ENCODE results near the gene THOC7.

The THOC7 gene
- 13.8 to 23.9 (median 18.8) reads per million in 3 donors for total RNA-seq

GRCh38 chr3:63863150-63864007, at the start of gene THOC7, which contains the start of gene ATXN7:
Gene THOC7 (minus strand): TSS chr3:63863805. CDS start chr3:63863790, 15 bp downstream.
Gene ATXN7 (plus strand): TSS chr3:63863867. CDS start chr3:63912599, 48,732 bp downstream.
- Histone ChIP-seq H3K36me3 (ENCODE audit: control insufficient read depth, insufficient read depth, low read length) (no peaks in the 10 kb centered on the region), H3K9me3 (ENCODE audit: control insufficient read depth, low read length) (no peaks in the 10 kb centered on the region), H3K27ac (ENCODE audit: insufficient read depth, low read length, poor library complexity, severe bottlenecking) (peak within 1 kb of the TSS; percentile 71), H3K27me3 (replicated peaks; ENCODE audit: control insufficient read depth, insufficient read depth, low read length, poor library complexity, severe bottlenecking) (no peaks in the 10 kb centered on the region), H3K4me1 (ENCODE audit: control insufficient read depth, insufficient read depth, low read length, poor library complexity, severe bottlenecking) (peaks cover 10% of the 10 kb centered on the region), H3K4me3 (ENCODE audit: insufficient read depth, low read depth, low read length, poor library complexity, severe bottlenecking) (peak within 1 kb of the TSS; percentile 85)
- DNase-seq = peak; percentile 59 to 63 (median 60)

- Histone ChIP-seq H3K4me3 (ENCODE audit: insufficient read depth, low read depth, low read length, poor library complexity, severe bottlenecking) (peak overlapping the region; percentile 57), H3K4me1 (ENCODE audit: control insufficient read depth, insufficient read depth, low read length, poor library complexity, severe bottlenecking) (peaks cover 7% of the 10 kb centered on the region), H3K27me3 (replicated peaks; ENCODE audit: control insufficient read depth, insufficient read depth, low read length, poor library complexity, severe bottlenecking) (no peaks in the 10 kb centered on the region), H3K27ac (ENCODE audit: insufficient read depth, low read length, poor library complexity, severe bottlenecking) (peak overlapping the region; percentile 89), H3K9me3 (ENCODE audit: control insufficient read depth, low read length) (no peaks in the 10 kb centered on the region), H3K36me3 (ENCODE audit: control insufficient read depth, insufficient read depth, low read length) (no peaks in the 10 kb centered on the region)
- DNase-seq = peak; percentile 30 to 42 (median 37)
Measured at GRCh38 chr3:63912768-63913588, 49.4 kb upstream of the THOC7 start.

GRCh38 chr3:63911873-63912767, 48.5 kb upstream of the THOC7 start, which contains the start of gene SCAANT1:
Gene SCAANT1 (minus strand): TSS chr3:63912383.
- peaks cover 7% of the 10 kb centered on the region for H3K4me1 ChIP-seq (ENCODE audit: control insufficient read depth, insufficient read depth, low read length, poor library complexity, severe bottlenecking)
- H3K4me3 ChIP-seq (ENCODE audit: insufficient read depth, low read depth, low read length, poor library complexity, severe bottlenecking) = peak within 1 kb of the TSS; percentile 82
- no peaks in the 10 kb centered on the region for H3K27me3 ChIP-seq (replicated peaks; ENCODE audit: control insufficient read depth, insufficient read depth, low read length, poor library complexity, severe bottlenecking)
- H3K27ac ChIP-seq (ENCODE audit: insufficient read depth, low read length, poor library complexity, severe bottlenecking) = peak within 1 kb of the TSS; percentile 89
- H3K36me3 ChIP-seq (ENCODE audit: control insufficient read depth, insufficient read depth, low read length) = no peaks in the 10 kb centered on the region
- peak; percentile 75 to 79 (median 78) for DNase-seq
- no peaks in the 10 kb centered on the region for H3K9me3 ChIP-seq (ENCODE audit: control insufficient read depth, low read length)

- Histone ChIP-seq H3K4me3 (ENCODE audit: insufficient read depth, low read depth, low read length, poor library complexity, severe bottlenecking) (peak overlapping the region; percentile 82), H3K36me3 (ENCODE audit: control insufficient read depth, insufficient read depth, low read length) (no peaks in the 10 kb centered on the region), H3K4me1 (ENCODE audit: control insufficient read depth, insufficient read depth, low read length, poor library complexity, severe bottlenecking) (peaks cover 7% of the 10 kb centered on the region), H3K9me3 (ENCODE audit: control insufficient read depth, low read length) (no peaks in the 10 kb centered on the region), H3K27ac (ENCODE audit: insufficient read depth, low read length, poor library complexity, severe bottlenecking) (peak overlapping the region; percentile 89), H3K27me3 (replicated peaks; ENCODE audit: control insufficient read depth, insufficient read depth, low read length, poor library complexity, severe bottlenecking) (no peaks in the 10 kb centered on the region)
- DNase-seq = no peak
Measured at GRCh38 chr3:63911509-63911872, 47.9 kb upstream of the THOC7 start.

GRCh38 chr3:63910891-63911290, 47.3 kb upstream of the THOC7 start:
- peaks cover 7% of the 10 kb centered on the region for H3K4me1 ChIP-seq (ENCODE audit: control insufficient read depth, insufficient read depth, low read length, poor library complexity, severe bottlenecking)
- no peak for DNase-seq
- peak overlapping the region; percentile 82 for H3K4me3 ChIP-seq (ENCODE audit: insufficient read depth, low read depth, low read length, poor library complexity, severe bottlenecking)
- no peaks in the 10 kb centered on the region for H3K9me3 ChIP-seq (ENCODE audit: control insufficient read depth, low read length)
- no peaks in the 10 kb centered on the region for H3K36me3 ChIP-seq (ENCODE audit: control insufficient read depth, insufficient read depth, low read length)
- no peaks in the 10 kb centered on the region for H3K27me3 ChIP-seq (replicated peaks; ENCODE audit: control insufficient read depth, insufficient read depth, low read length, poor library complexity, severe bottlenecking)
- peak overlapping the region; percentile 89 for H3K27ac ChIP-seq (ENCODE audit: insufficient read depth, low read length, poor library complexity, severe bottlenecking)

GRCh38 chr3:63910001-63910400, 46.4 kb upstream of the THOC7 start:
- Histone ChIP-seq H3K27ac (ENCODE audit: insufficient read depth, low read length, poor library complexity, severe bottlenecking) (peak overlapping the region; percentile 89), H3K9me3 (ENCODE audit: control insufficient read depth, low read length) (no peaks in the 10 kb centered on the region), H3K27me3 (replicated peaks; ENCODE audit: control insufficient read depth, insufficient read depth, low read length, poor library complexity, severe bottlenecking) (no peaks in the 10 kb centered on the region), H3K4me3 (ENCODE audit: insufficient read depth, low read depth, low read length, poor library complexity, severe bottlenecking) (no peak overlapping the region), H3K36me3 (ENCODE audit: control insufficient read depth, insufficient read depth, low read length) (no peaks in the 10 kb centered on the region), H3K4me1 (ENCODE audit: control insufficient read depth, insufficient read depth, low read length, poor library complexity, severe bottlenecking) (peaks cover 7% of the 10 kb centered on the region)
- no peak for DNase-seq

GRCh38 chr3:63909431-63909830, 45.8 kb upstream of the THOC7 start:
- no peaks in the 10 kb centered on the region for H3K27me3 ChIP-seq (replicated peaks; ENCODE audit: control insufficient read depth, insufficient read depth, low read length, poor library complexity, severe bottlenecking)
- DNase-seq = no peak
- no peaks in the 10 kb centered on the region for H3K36me3 ChIP-seq (ENCODE audit: control insufficient read depth, insufficient read depth, low read length)
- H3K9me3 ChIP-seq (ENCODE audit: control insufficient read depth, low read length) = no peaks in the 10 kb centered on the region
- H3K4me3 ChIP-seq (ENCODE audit: insufficient read depth, low read depth, low read length, poor library complexity, severe bottlenecking) = no peak overlapping the region
- no peak overlapping the region for H3K27ac ChIP-seq (ENCODE audit: insufficient read depth, low read length, poor library complexity, severe bottlenecking)
- peaks cover 7% of the 10 kb centered on the region for H3K4me1 ChIP-seq (ENCODE audit: control insufficient read depth, insufficient read depth, low read length, poor library complexity, severe bottlenecking)

- no peaks in the 10 kb centered on the region for H3K36me3 ChIP-seq (ENCODE audit: control insufficient read depth, insufficient read depth, low read length)
- no peaks in the 10 kb centered on the region for H3K9me3 ChIP-seq (ENCODE audit: control insufficient read depth, low read length)
- DNase-seq = no peak
- no peak overlapping the region for H3K4me3 ChIP-seq (ENCODE audit: insufficient read depth, low read depth, low read length, poor library complexity, severe bottlenecking)
- no peaks in the 10 kb centered on the region for H3K27me3 ChIP-seq (replicated peaks; ENCODE audit: control insufficient read depth, insufficient read depth, low read length, poor library complexity, severe bottlenecking)
- H3K27ac ChIP-seq (ENCODE audit: insufficient read depth, low read length, poor library complexity, severe bottlenecking) = no peak overlapping the region
- H3K4me1 ChIP-seq (ENCODE audit: control insufficient read depth, insufficient read depth, low read length, poor library complexity, severe bottlenecking) = peaks cover 7% of the 10 kb centered on the region
Measured at GRCh38 chr3:63908776-63909175, 45.2 kb upstream of the THOC7 start.

GRCh38 chr3:63908081-63908736, 44.6 kb upstream of the THOC7 start:
- H3K9me3 ChIP-seq (ENCODE audit: control insufficient read depth, low read length) = no peaks in the 10 kb centered on the region
- peaks cover 7% of the 10 kb centered on the region for H3K4me1 ChIP-seq (ENCODE audit: control insufficient read depth, insufficient read depth, low read length, poor library complexity, severe bottlenecking)
- no peaks in the 10 kb centered on the region for H3K36me3 ChIP-seq (ENCODE audit: control insufficient read depth, insufficient read depth, low read length)
- no peak overlapping the region for H3K27ac ChIP-seq (ENCODE audit: insufficient read depth, low read length, poor library complexity, severe bottlenecking)
- no peak overlapping the region for H3K4me3 ChIP-seq (ENCODE audit: insufficient read depth, low read depth, low read length, poor library complexity, severe bottlenecking)
- H3K27me3 ChIP-seq (replicated peaks; ENCODE audit: control insufficient read depth, insufficient read depth, low read length, poor library complexity, severe bottlenecking) = no peaks in the 10 kb centered on the region
- DNase-seq = no peak

Measured in effector memory CD4-positive, alpha-beta T cell (primary cell).